Ascending aorta (tissue), 2 donors: ENCODE measurements around the gene MCOLN2. TPM values are rescaled to one million over a fixed set of nuclear protein-coding genes. Genes with fewer than 3 reads are reported as not detected.
A peak's percentile ranks its signal among the peaks of the same experiment; 100 is the strongest.

ENCODE experiments used
- DNase-seq, 2 donors: peaks; one replicate each; pipeline ENCODE4 v3.0.0-alpha.2; 2019; ENCODE audit warnings: low spot score in 2 of 2
- H3K27ac ChIP-seq, 2 donors: fragments of 200-600 bp; sonication (generic); one replicate each; pipeline ENCODE4 v1.5.1; 2016 to 2017; ENCODE audit warnings: mild to moderate bottlenecking in 1 of 2
- H3K27me3 ChIP-seq: fragments of 200-600 bp; sonication (generic); one replicate; pipeline ENCODE4 v1.5.1; 2017
- H3K36me3 ChIP-seq, 2 donors: fragments of 200-600 bp; sonication (generic); one replicate each; pipeline ENCODE4 v1.5.1; 2016
- H3K4me1 ChIP-seq, 2 donors: fragments of 200-600 bp; sonication (generic); one replicate each; pipeline ENCODE4 v1.5.1; 2016 to 2017; ENCODE audit warnings: mild to moderate bottlenecking in 1 of 2
- H3K4me3 ChIP-seq, 2 donors: fragments of 200-600 bp; sonication (generic); one replicate each; pipeline ENCODE4 v1.5.1; 2016 to 2017; ENCODE audit warnings: mild to moderate bottlenecking in 1 of 2
- H3K9me3 ChIP-seq, 2 donors: fragments of 200-600 bp; sonication (generic); one replicate each; pipeline ENCODE4 v1.5.1; 2016
- CTCF ChIP-seq, 3 experiments: fragments of 200-600 bp in 2 of 3; fragments of 450-650 bp in 1 of 3; sonication (generic) in 2 of 3; IDR thresholded peaks; one replicate each; pipeline ENCODE4 v1.5.1; 2016 to 2019; ENCODE audit warnings: antibody characterized with exemption in 3 of 3, mild to moderate bottlenecking in 1 of 3, moderate library complexity in 1 of 3
- intact Hi-C: fragments of 100-400 bp; cut with DNase I; formaldehyde crosslinking; loops from one replicate; pipeline ENCODE4 v1.15.1; 2023
- total RNA-seq: library from RNA; depleted of rRNA; stranded (reverse); fragments of >200 nt; gene quantifications from one replicate; pipeline ENCODE4 v1.1.0, GENCODE V29; 2016

MCOLN2 gene
- total RNA-seq, 1 donor from 2014 or later = not detected

GRCh38 chr1:84939761-84940160, 57.2 kb downstream of the MCOLN2 start:
- no peak overlapping the region for H3K27ac ChIP-seq
- no peaks in the 10 kb centered on the region for H3K9me3 ChIP-seq
- no peaks in the 10 kb centered on the region for H3K27me3 ChIP-seq
- no peak for TF ChIP-seq CTCF (IDR thresholded peaks at IDR 0.05)
- intact Hi-C loops = loop anchor here (5.0 kb wide), 3 partner anchors 138 to 497 kb away; no protein-coding TSS in a partner anchor
- H3K36me3 ChIP-seq = no peaks in the 10 kb centered on the region
- DNase-seq = no peak
- H3K4me1 ChIP-seq = no peaks in the 10 kb centered on the region
- no peak overlapping the region for H3K4me3 ChIP-seq

- no peaks in the 10 kb centered on the region for H3K4me1 ChIP-seq
- intact Hi-C loops = loop anchor here (5.0 kb wide), 2 partner anchors 167 to 497 kb away; no protein-coding TSS in a partner anchor
- H3K4me3 ChIP-seq = no peak overlapping the region
- H3K27me3 ChIP-seq = no peaks in the 10 kb centered on the region
- H3K27ac ChIP-seq = no peak overlapping the region
- no peaks in the 10 kb centered on the region for H3K9me3 ChIP-seq
- no peak for TF ChIP-seq CTCF (IDR thresholded peaks at IDR 0.05)
- H3K36me3 ChIP-seq = no peaks in the 10 kb centered on the region
- no peak for DNase-seq
Observed at GRCh38 chr1:84939151-84939550, 57.8 kb downstream of the MCOLN2 start.

- peak; percentile 64 to 91 (median 90) for TF ChIP-seq CTCF (IDR thresholded peaks at IDR 0.05)
- H3K27ac ChIP-seq = no peak overlapping the region
- no peak overlapping the region for H3K4me3 ChIP-seq
- no peaks in the 10 kb centered on the region for H3K27me3 ChIP-seq
- H3K9me3 ChIP-seq = no peaks in the 10 kb centered on the region
- DNase-seq = no peak
- H3K36me3 ChIP-seq = no peaks in the 10 kb centered on the region
- H3K4me1 ChIP-seq = no peaks in the 10 kb centered on the region
- intact Hi-C loops = loop anchor here (5.0 kb wide), 2 partner anchors 164 to 494 kb away; no protein-coding TSS in a partner anchor
Observed at GRCh38 chr1:84936116-84936810, 60.6 kb downstream of the MCOLN2 start.

- H3K27ac ChIP-seq = no peak overlapping the region
- no peak for TF ChIP-seq CTCF (IDR thresholded peaks at IDR 0.05)
- intact Hi-C loops = no loop called here
- no peak for DNase-seq
- H3K36me3 ChIP-seq = no peaks in the 10 kb centered on the region
- H3K4me1 ChIP-seq = no peaks in the 10 kb centered on the region
- H3K9me3 ChIP-seq = no peaks in the 10 kb centered on the region
- H3K4me3 ChIP-seq = no peak overlapping the region
- H3K27me3 ChIP-seq = no peaks in the 10 kb centered on the region
Observed at GRCh38 chr1:84933011-84933611, 63.8 kb downstream of the MCOLN2 start.

- no peak for TF ChIP-seq CTCF (IDR thresholded peaks at IDR 0.05)
- Histone ChIP-seq H3K27me3 (no peaks in the 10 kb centered on the region), H3K4me3 (no peak overlapping the region), H3K27ac (no peak overlapping the region), H3K4me1 (no peaks in the 10 kb centered on the region), H3K9me3 (no peaks in the 10 kb centered on the region), H3K36me3 (no peaks in the 10 kb centered on the region)
- intact Hi-C loops = no loop called here
- no peak for DNase-seq
Observed at GRCh38 chr1:84930831-84931230, 66.1 kb downstream of the MCOLN2 start.
